Measurements from ENCODE around the gene TYK2.

Gene TYK2

DNA sequence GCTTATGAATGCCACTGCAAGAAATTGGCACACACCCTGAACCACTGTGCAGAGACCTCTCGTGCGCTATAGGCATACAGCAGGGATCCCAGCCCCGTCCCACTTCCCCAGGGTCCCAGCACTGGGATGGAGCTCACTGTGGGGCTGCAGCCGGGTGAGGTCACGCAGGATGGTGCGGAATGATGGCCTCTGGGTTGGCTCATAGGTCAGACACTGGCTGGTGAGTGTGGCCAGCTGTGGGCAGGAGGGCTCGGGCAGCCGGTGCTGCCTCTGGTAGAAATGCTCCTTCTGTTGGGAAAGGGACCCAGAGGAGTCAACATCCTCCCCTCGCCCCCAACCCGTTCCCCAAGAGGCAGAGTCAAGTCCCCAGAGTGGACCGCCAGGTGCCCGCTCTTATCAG lies 23.9 kb downstream of the TYK2 start:
- H3K79me2 ChIP-seq (ENCODE audit: control insufficient read depth, insufficient read depth, low read length), result no peaks in the 10 kb centered on the region
- H3K4me1 ChIP-seq (ENCODE audit: control insufficient read depth, low read depth, low read length), result peaks cover 3% of the 10 kb centered on the region
- no peak overlapping the region for H2BK5ac ChIP-seq (ENCODE audit: low read length)
- H3K4ac ChIP-seq (ENCODE audit: low read depth, low read length), result no peak overlapping the region
- H2AK5ac ChIP-seq (ENCODE audit: low read length), result no peak overlapping the region
- WGBS (ENCODE audit: extremely low coverage, insufficient coverage, low lambda C conversion rate), result no CpG with 5 or more reads among the region's 12 CpGs
- DNase-seq, result no peak
- no peak overlapping the region for H3K18ac ChIP-seq (ENCODE audit: low read length)
- no peak overlapping the region for H2BK15ac ChIP-seq (replicated peaks; ENCODE audit: low read depth)
- H3K23ac ChIP-seq (ENCODE audit: low read length), result no peak overlapping the region
- H3K27ac ChIP-seq (ENCODE audit: low read depth, low read length), result no peak overlapping the region
- H3K27me3 ChIP-seq (ENCODE audit: insufficient read depth, low read length, poor library complexity), result no peaks in the 10 kb centered on the region
- H3K4me3 ChIP-seq (ENCODE audit: low read length), result no peak overlapping the region
- no peak overlapping the region for H3K9ac ChIP-seq (ENCODE audit: low read length)
- H4K5ac ChIP-seq (ENCODE audit: low read length), result no peak overlapping the region
- H3K56ac ChIP-seq (ENCODE audit: low read length), result no peak overlapping the region
- no peak overlapping the region for H4K8ac ChIP-seq (ENCODE audit: low read depth, low read length)
- H3K4me2 ChIP-seq (ENCODE audit: low read length), result no peak overlapping the region
- no peaks in the 10 kb centered on the region for H3K79me1 ChIP-seq (ENCODE audit: low read length)
- no peak overlapping the region for H2BK120ac ChIP-seq (ENCODE audit: low read depth, low read length)
- H3K36me3 ChIP-seq (ENCODE audit: control insufficient read depth, insufficient read depth, low read length), result no peaks in the 10 kb centered on the region

DNA sequence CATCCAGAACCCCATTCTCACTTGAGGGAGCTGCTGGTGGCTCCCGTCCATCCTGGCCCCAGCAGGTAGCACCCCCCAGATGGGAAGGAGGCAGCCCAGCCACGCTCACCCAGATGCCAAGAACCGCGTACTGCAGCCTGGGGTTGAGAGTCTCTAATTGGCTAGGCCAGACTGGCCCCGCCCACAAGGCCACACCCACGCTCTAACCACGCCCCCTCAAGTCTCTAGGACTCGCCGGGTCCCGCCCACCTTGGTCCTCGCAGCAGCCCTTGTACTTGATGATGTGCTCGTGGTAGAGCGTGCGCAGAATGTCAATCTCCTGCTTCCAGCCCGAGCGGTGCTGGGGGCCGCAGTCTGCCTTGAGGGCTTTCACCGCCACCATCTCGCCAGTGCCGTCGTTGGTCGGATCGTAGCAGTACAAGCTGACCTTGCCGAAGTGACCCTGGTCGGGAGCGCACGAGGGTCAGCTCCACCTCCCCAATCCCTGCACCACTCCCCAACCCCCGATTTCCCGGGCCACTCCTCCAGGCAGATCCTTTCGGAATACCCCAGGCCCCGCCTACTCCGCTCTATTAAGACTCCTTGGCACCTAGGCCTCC lies 26.5 kb downstream of the TYK2 start:
- WGBS (ENCODE audit: extremely low coverage, insufficient coverage, low lambda C conversion rate), result no CpG with 5 or more reads among the region's 32 CpGs
- Histone ChIP-seq H3K9ac (ENCODE audit: low read length) (peak overlapping the region; percentile 81), H3K4me3 (ENCODE audit: low read length) (no peak overlapping the region), H4K5ac (ENCODE audit: low read length) (no peak overlapping the region), H3K56ac (ENCODE audit: low read length) (peak overlapping the region; percentile 89), H3K18ac (ENCODE audit: low read length) (no peak overlapping the region), H2BK120ac (ENCODE audit: low read depth, low read length) (no peak overlapping the region), H3K36me3 (ENCODE audit: control insufficient read depth, insufficient read depth, low read length) (no peaks in the 10 kb centered on the region), H2BK5ac (ENCODE audit: low read length) (no peak overlapping the region), H3K4me1 (ENCODE audit: control insufficient read depth, low read depth, low read length) (peaks cover 3% of the 10 kb centered on the region), H2BK15ac (replicated peaks; ENCODE audit: low read depth) (no peak overlapping the region), H3K79me2 (ENCODE audit: control insufficient read depth, insufficient read depth, low read length) (no peaks in the 10 kb centered on the region), H3K23ac (ENCODE audit: low read length) (no peak overlapping the region), H3K4ac (ENCODE audit: low read depth, low read length) (no peak overlapping the region), H2AK5ac (ENCODE audit: low read length) (no peak overlapping the region), H3K79me1 (ENCODE audit: low read length) (no peaks in the 10 kb centered on the region), H3K27ac (ENCODE audit: low read depth, low read length) (no peak overlapping the region), H4K8ac (ENCODE audit: low read depth, low read length) (no peak overlapping the region), H3K27me3 (ENCODE audit: insufficient read depth, low read length, poor library complexity) (no peaks in the 10 kb centered on the region), H3K4me2 (ENCODE audit: low read length) (peak overlapping the region; percentile 96)
- peak; percentile 97 for DNase-seq

DNA sequence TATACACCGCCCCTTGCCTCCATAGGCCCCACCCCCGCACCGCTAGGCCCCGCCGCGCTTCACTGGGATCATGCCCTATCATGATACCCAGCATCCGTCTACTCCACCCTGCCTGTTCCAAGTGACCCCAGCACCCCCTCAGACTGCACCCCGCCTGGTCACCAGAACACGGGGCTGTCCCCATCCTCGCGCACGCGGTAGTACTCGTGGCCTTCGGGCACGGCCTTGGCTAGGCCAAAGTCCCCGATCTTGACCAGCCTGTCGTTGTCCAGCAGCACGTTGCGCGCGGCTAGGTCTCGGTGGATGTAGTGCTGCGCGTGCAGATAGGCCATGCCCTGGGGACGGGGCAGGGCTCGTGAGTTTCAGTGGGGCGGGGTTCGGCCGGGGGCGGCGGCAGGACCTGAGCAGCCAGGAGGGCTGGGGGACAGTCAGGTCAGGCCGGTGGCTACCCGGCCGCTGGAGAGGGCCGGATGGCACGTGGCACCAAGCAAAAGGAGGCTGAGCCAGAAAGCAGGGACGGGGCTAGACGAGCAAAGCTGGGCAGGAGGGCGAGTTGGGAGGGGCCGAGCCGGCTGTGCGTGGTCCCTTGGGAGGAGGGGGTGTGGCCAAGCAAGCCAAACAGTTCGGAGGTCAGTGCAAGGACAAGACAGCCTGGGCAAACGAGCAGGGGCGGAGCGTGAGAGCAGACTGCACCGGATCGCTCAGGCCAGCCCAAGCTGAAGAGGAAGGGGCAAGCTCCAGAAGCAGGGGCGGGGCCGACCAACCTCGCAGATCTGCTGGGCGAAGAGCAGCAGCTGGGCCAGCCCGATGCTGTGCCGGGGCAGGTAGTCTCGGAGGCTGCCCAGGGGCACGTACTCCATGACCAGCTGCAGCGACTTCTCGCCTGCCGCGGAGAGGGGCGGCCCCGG lies 27.4 kb downstream of the TYK2 start:
- H3K27me3 ChIP-seq (ENCODE audit: insufficient read depth, low read length, poor library complexity), result no peaks in the 10 kb centered on the region
- H2BK5ac ChIP-seq (ENCODE audit: low read length), result no peak overlapping the region
- H3K4me3 ChIP-seq (ENCODE audit: low read length), result peak overlapping the region; percentile 23
- peak overlapping the region; percentile 96 for H3K4me2 ChIP-seq (ENCODE audit: low read length)
- peak overlapping the region; percentile 81 for H3K9ac ChIP-seq (ENCODE audit: low read length)
- no peaks in the 10 kb centered on the region for H3K79me1 ChIP-seq (ENCODE audit: low read length)
- no peaks in the 10 kb centered on the region for H3K36me3 ChIP-seq (ENCODE audit: control insufficient read depth, insufficient read depth, low read length)
- no peaks in the 10 kb centered on the region for H3K79me2 ChIP-seq (ENCODE audit: control insufficient read depth, insufficient read depth, low read length)
- no peak overlapping the region for H4K5ac ChIP-seq (ENCODE audit: low read length)
- peaks cover 3% of the 10 kb centered on the region for H3K4me1 ChIP-seq (ENCODE audit: control insufficient read depth, low read depth, low read length)
- no peak overlapping the region for H4K8ac ChIP-seq (ENCODE audit: low read depth, low read length)
- H2AK5ac ChIP-seq (ENCODE audit: low read length), result no peak overlapping the region
- H3K23ac ChIP-seq (ENCODE audit: low read length), result no peak overlapping the region
- H3K27ac ChIP-seq (ENCODE audit: low read depth, low read length), result no peak overlapping the region
- peak overlapping the region; percentile 89 for H3K56ac ChIP-seq (ENCODE audit: low read length)
- no peak overlapping the region for H2BK15ac ChIP-seq (replicated peaks; ENCODE audit: low read depth)
- no peak overlapping the region for H3K18ac ChIP-seq (ENCODE audit: low read length)
- no peak overlapping the region for H2BK120ac ChIP-seq (ENCODE audit: low read depth, low read length)
- no CpG with 5 or more reads among the region's 63 CpGs for WGBS (ENCODE audit: extremely low coverage, insufficient coverage, low lambda C conversion rate)
- H3K4ac ChIP-seq (ENCODE audit: low read depth, low read length), result no peak overlapping the region
- peak; percentile 94 for DNase-seq

DNA sequence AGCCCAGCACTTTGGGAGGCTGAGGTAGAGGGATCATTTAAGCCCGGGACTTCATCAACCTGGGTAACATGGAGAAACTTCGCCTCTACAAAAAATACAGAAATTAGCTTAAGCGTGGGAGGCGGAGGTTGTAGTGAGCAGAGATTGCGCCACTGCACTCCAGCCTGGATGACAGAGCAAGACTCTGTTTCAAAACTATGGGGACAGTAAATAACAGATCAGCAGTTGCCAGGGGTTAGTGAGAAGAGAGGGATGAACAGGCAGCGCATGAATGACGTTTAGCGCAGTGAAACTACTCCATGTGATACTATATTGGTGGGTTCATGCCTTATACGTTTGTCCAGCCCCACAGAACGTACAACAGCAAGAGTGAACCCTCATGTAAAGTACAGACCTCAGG lies 33.9 kb downstream of the TYK2 start:
- no peak for DNase-seq
- Histone ChIP-seq H3K4me2 (ENCODE audit: low read length) (no peak overlapping the region), H3K27me3 (ENCODE audit: insufficient read depth, low read length, poor library complexity) (no peaks in the 10 kb centered on the region), H2BK120ac (ENCODE audit: low read depth, low read length) (no peak overlapping the region), H3K36me3 (ENCODE audit: control insufficient read depth, insufficient read depth, low read length) (no peaks in the 10 kb centered on the region), H3K79me1 (ENCODE audit: low read length) (no peaks in the 10 kb centered on the region), H3K18ac (ENCODE audit: low read length) (no peak overlapping the region), H4K8ac (ENCODE audit: low read depth, low read length) (no peak overlapping the region), H3K23ac (ENCODE audit: low read length) (no peak overlapping the region), H3K4me3 (ENCODE audit: low read length) (no peak overlapping the region), H3K9ac (ENCODE audit: low read length) (no peak overlapping the region), H3K56ac (ENCODE audit: low read length) (no peak overlapping the region), H4K5ac (ENCODE audit: low read length) (no peak overlapping the region), H3K79me2 (ENCODE audit: control insufficient read depth, insufficient read depth, low read length) (no peaks in the 10 kb centered on the region), H3K27ac (ENCODE audit: low read depth, low read length) (no peak overlapping the region), H2BK15ac (replicated peaks; ENCODE audit: low read depth) (no peak overlapping the region), H2BK5ac (ENCODE audit: low read length) (no peak overlapping the region), H2AK5ac (ENCODE audit: low read length) (no peak overlapping the region), H3K4me1 (ENCODE audit: control insufficient read depth, low read depth, low read length) (no peaks in the 10 kb centered on the region), H3K4ac (ENCODE audit: low read depth, low read length) (no peak overlapping the region)
- WGBS (ENCODE audit: extremely low coverage, insufficient coverage, low lambda C conversion rate), result no CpG with 5 or more reads among the region's 10 CpGs

DNA sequence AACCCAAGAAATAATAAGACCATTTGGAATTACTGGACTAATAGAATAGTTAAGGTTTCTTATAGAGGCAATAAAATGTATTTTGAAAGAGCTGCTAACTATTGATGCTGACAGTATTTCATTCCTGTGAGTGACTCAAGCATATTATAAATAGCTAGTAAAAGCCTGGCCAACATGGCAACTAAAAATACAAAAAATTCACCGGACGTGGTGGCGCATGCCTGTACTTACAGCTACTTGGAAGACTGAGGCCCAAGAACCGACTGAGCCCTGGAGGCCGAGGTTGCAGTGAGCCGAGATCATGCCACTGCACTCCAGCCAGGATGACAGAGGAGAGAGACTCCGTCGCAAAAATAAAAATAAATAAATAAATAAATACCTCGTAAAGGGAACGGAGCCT lies 35.6 kb downstream of the TYK2 start:
- no peaks in the 10 kb centered on the region for H3K4me1 ChIP-seq (ENCODE audit: control insufficient read depth, low read depth, low read length)
- H3K27me3 ChIP-seq (ENCODE audit: insufficient read depth, low read length, poor library complexity), result no peaks in the 10 kb centered on the region
- no peak overlapping the region for H2AK5ac ChIP-seq (ENCODE audit: low read length)
- no peak overlapping the region for H3K23ac ChIP-seq (ENCODE audit: low read length)
- no peak overlapping the region for H3K4me2 ChIP-seq (ENCODE audit: low read length)
- no peak overlapping the region for H3K4ac ChIP-seq (ENCODE audit: low read depth, low read length)
- no peak overlapping the region for H4K5ac ChIP-seq (ENCODE audit: low read length)
- H2BK120ac ChIP-seq (ENCODE audit: low read depth, low read length), result no peak overlapping the region
- H3K18ac ChIP-seq (ENCODE audit: low read length), result no peak overlapping the region
- H3K4me3 ChIP-seq (ENCODE audit: low read length), result no peak overlapping the region
- DNase-seq, result no peak
- H2BK5ac ChIP-seq (ENCODE audit: low read length), result no peak overlapping the region
- H3K79me1 ChIP-seq (ENCODE audit: low read length), result no peaks in the 10 kb centered on the region
- H3K36me3 ChIP-seq (ENCODE audit: control insufficient read depth, insufficient read depth, low read length), result no peaks in the 10 kb centered on the region
- H2BK15ac ChIP-seq (replicated peaks; ENCODE audit: low read depth), result no peak overlapping the region
- no peak overlapping the region for H3K9ac ChIP-seq (ENCODE audit: low read length)
- H4K8ac ChIP-seq (ENCODE audit: low read depth, low read length), result no peak overlapping the region
- no peak overlapping the region for H3K56ac ChIP-seq (ENCODE audit: low read length)
- H3K27ac ChIP-seq (ENCODE audit: low read depth, low read length), result no peak overlapping the region
- no CpG with 5 or more reads among the region's 10 CpGs for WGBS (ENCODE audit: extremely low coverage, insufficient coverage, low lambda C conversion rate)
- no peaks in the 10 kb centered on the region for H3K79me2 ChIP-seq (ENCODE audit: control insufficient read depth, insufficient read depth, low read length)
